Pancreas (tissue), 10 donors: Measurements from ENCODE around the gene SUSD4. TPM values are rescaled to one million over a fixed set of nuclear protein-coding genes. Genes with fewer than 3 reads are reported as not detected.
"Not testable (repeated sequence)": the region's sequence is repeated elsewhere in the genome, so short reads cannot be mapped to it uniquely, and the experiment has no call there.

Experiments
- ATAC-seq, 4 donors: fragments of 200-7000 bp; cut with Tn5 transposase; one replicate each; pipeline versions ENCODE4 v1.8.0 to v1.9.1; 2020; ENCODE audit warnings: mild to moderate bottlenecking in 4 of 4, moderate library complexity in 4 of 4
- DNase-seq, 6 donors: peaks; one replicate each; pipeline ENCODE4 v3.0.0-alpha.2; 2020
- FAIRE-seq: peaks from 2 replicates; lab custom pipeline; 2012; peaks lifted over from hg19 to GRCh38; lab: Jason Lieb, UNC
- H3K27ac ChIP-seq, 4 donors: fragments of 200-600 bp; sonication (generic); 1 replicate in 3 of 4; 2 replicates in 1 of 4; pipeline versions ENCODE4 v1.5.0 to v1.8.0; 2020
- H3K27me3 ChIP-seq, 4 donors: fragments of 200-600 bp; one replicate each; pipeline ENCODE4 v1.8.0; 2021
- H3K36me3 ChIP-seq, 3 donors: fragments of 200-600 bp; sonication (generic) in 1 of 3; one replicate each; pipeline versions ENCODE4 v1.5.0 to v1.8.0; 2020 to 2021
- H3K4me1 ChIP-seq, 3 donors: fragments of 200-600 bp; one replicate each; pipeline ENCODE4 v1.8.0; 2021
- H3K4me3 ChIP-seq, 4 donors: fragments of 200-600 bp; sonication (generic) in 2 of 4; one replicate each; pipeline versions ENCODE4 v1.5.0 to v1.8.0; 2020 to 2021
- H3K9me3 ChIP-seq, 4 donors: fragments of 200-600 bp; one replicate each; pipeline ENCODE4 v1.8.0; 2021
- CTCF ChIP-seq, 4 donors: fragments of 200-600 bp; sonication (generic) in 3 of 4; IDR thresholded peaks; one replicate each; pipeline versions ENCODE4 v1.5.0 to v1.8.0; 2021; ENCODE audit warnings: antibody characterized with exemption in 4 of 4
- WGBS, 2 donors: extraction: QIAGEN DNeasy Blood & Tissue Kit; methylation state at CpG; one replicate each; pipeline ENCODE4 v1.1.7; 2013; 5-methylcytosine and 5-hydroxymethylcytosine counted together
- intact Hi-C, 3 donors: fragments of 100-400 bp; cut with DNase I; formaldehyde crosslinking; loops; one replicate each; pipeline versions ENCODE4 v1.11.1 to v1.14.2; 2022
- polyA plus RNA-seq, 2 donors: library from polyadenylated mRNA; stranded (reverse); fragments of 200-250 nt; gene quantifications; one replicate each; pipeline ENCODE4 v1.2.3, GENCODE V29; 2013
- total RNA-seq, 6 donors: library from RNA; stranded (reverse); fragmentation: NEBNext Ultra II Directional in 4 of 6; extraction: Animal tissue kit (Norgen Biotek cat#: 25700) in 4 of 6; gene quantifications; one replicate each; pipeline versions ENCODE4 v1.2.1 to v1.2.4, GENCODE V29; 2021 to 2023
- donor health status: healthy with polysubstance abuse.
- donor health status: DM: no; HTN: no; CAD: no; lungs with moderate emphysema.
- donor health status: DM: no; HTN: no; CAD: no.
- donor health status: control.
- donor health status: control.
- donor health status: Bipolar disorder and iron deficiency.
- donor health status: DM: yes; HTN: yes; CAD: no.
- donor health status: DM: no; HTN: no; CAD: no.
- donor health status: DM: no; HTN: no; CAD: no.
- donor health status: DM: yes; HTN: yes; CAD: no.

Gene SUSD4
- total and polyA plus RNA-seq, 8 donors, result 4.1 to 34.6 (median 8.8) TPM

DNA sequence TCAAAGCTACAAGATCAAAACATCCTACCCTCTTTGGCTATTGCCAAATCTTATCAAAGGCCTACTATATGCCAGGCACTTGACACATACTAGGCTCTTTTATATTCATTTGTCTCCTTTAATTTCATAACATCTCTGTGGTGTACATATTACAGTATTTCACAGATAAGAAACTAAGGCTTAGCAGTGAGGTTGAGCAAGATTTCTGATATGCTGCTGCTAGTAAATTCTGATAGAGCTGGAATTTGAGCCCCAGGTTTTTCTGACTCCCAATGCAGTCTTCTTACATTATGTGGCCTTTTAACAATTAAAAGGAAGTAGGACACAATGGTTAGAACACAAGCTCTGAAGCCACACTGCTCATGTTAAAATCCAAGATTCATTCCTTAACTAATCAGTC lies 46.1 kb upstream of the SUSD4 start:
- Histone ChIP-seq H3K36me3 (no peaks in the 10 kb centered on the region), H3K27me3 (no peaks in the 10 kb centered on the region), H3K27ac (no peak overlapping the region), H3K4me1 (no peaks in the 10 kb centered on the region), H3K4me3 (no peak overlapping the region), H3K9me3 (no peaks in the 10 kb centered on the region)
- no peak for FAIRE-seq
- peak in 1 of 4 donors; percentile 29 for ATAC-seq
- TF ChIP-seq CTCF (IDR thresholded peaks at IDR 0.05), result no peak
- intact Hi-C loops, result no loop called here
- DNase-seq, result no peak

DNA sequence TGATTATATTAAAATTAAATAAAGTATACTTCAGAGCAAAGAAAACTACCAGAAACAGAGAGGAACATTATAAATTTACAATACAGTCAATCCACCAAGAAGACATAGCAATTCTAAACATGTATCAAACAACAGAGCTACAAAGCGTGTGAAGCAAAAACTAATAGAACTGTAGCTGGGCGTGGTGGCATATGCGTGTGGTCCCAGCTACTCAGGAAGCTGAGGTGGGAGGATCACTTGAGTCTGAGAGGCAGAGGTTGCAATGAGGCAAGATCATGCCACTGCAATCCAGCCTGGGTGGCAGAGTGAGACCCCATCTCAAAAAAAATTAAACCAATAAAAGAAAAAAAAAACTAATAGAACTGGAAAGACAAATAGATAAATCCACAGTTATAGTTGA lies 41.5 kb upstream of the SUSD4 start:
- H3K27ac ChIP-seq, result no peak overlapping the region
- DNase-seq (no peak), ATAC-seq (no peak), FAIRE-seq (no peak)
- intact Hi-C loops, result no loop called here
- WGBS, 2 donors, result 92 to 96% methylated on average over 3 of the region's 3 CpGs
- H3K4me1 ChIP-seq, result no peaks in the 10 kb centered on the region
- H3K27me3 ChIP-seq, result no peaks in the 10 kb centered on the region
- no peaks in the 10 kb centered on the region for H3K9me3 ChIP-seq
- no peaks in the 10 kb centered on the region for H3K36me3 ChIP-seq
- TF ChIP-seq CTCF (IDR thresholded peaks at IDR 0.05), result no peak
- H3K4me3 ChIP-seq, result no peak overlapping the region

- FAIRE-seq, result no peak
- WGBS, 2 donors, result 53 to 57% methylated on average over 3 of the region's 3 CpGs
- no peak overlapping the region for H3K27ac ChIP-seq
Observed at GRCh38 chr1:223403184-223403815, 39.3 kb upstream of the SUSD4 start.

DNA sequence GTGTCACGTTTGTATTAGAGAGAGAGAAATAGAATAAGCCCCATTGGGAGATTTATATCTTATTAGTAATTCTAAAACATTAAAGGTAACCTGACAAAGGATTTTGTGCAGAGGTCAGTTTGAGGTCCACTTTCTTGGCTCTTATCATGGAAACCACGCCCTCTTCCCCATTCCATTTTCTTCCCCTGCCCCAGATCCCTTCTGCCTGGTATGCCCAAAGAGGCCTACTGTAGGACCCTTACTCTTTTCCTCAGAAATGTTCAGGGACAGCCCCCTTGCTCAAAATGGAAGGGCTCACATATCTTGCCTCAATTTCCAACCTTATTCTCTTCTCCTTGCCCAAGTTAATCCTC lies 38.8 kb upstream of the SUSD4 start:
- Histone ChIP-seq H3K4me1 (no peaks in the 10 kb centered on the region), H3K27me3 (no peaks in the 10 kb centered on the region), H3K4me3 (no peak overlapping the region), H3K36me3 (no peaks in the 10 kb centered on the region), H3K9me3 (no peaks in the 10 kb centered on the region), H3K27ac (no peak overlapping the region)
- 79 to 83% methylated on average over 2 of the region's 2 CpGs for WGBS, 2 donors
- FAIRE-seq (no peak), DNase-seq (no peak), ATAC-seq (no peak)
- no peak for TF ChIP-seq CTCF (IDR thresholded peaks at IDR 0.05)
- intact Hi-C loops, result no loop called here

More at GRCh38 chr1:223403184-223403815, 39.3 kb upstream of the SUSD4 start:
- no peaks in the 10 kb centered on the region for H3K36me3 ChIP-seq
- H3K4me3 ChIP-seq, result no peak overlapping the region
- no peaks in the 10 kb centered on the region for H3K27me3 ChIP-seq
- no peaks in the 10 kb centered on the region for H3K4me1 ChIP-seq
- ATAC-seq, result no peak
- H3K9me3 ChIP-seq, result no peaks in the 10 kb centered on the region
- TF ChIP-seq CTCF (IDR thresholded peaks at IDR 0.05), result no peak
- DNase-seq, result no peak
- intact Hi-C loops, result no loop called here

- no peaks in the 10 kb centered on the region for H3K36me3 ChIP-seq
- no peak overlapping the region for H3K4me3 ChIP-seq
- intact Hi-C loops, result no loop called here
- 66 to 67% methylated on average over 2 of the region's 2 CpGs for WGBS, 2 donors
- no peaks in the 10 kb centered on the region for H3K27me3 ChIP-seq
- no peak overlapping the region for H3K27ac ChIP-seq
- no peak for TF ChIP-seq CTCF (IDR thresholded peaks at IDR 0.05)
- no peaks in the 10 kb centered on the region for H3K4me1 ChIP-seq
- H3K9me3 ChIP-seq, result no peaks in the 10 kb centered on the region
- FAIRE-seq, result no peak
- peak in 2 of 4 donors; percentile 26 to 43 for ATAC-seq
- no peak for DNase-seq
Observed at GRCh38 chr1:223401873-223402789, 38.2 kb upstream of the SUSD4 start.

DNA sequence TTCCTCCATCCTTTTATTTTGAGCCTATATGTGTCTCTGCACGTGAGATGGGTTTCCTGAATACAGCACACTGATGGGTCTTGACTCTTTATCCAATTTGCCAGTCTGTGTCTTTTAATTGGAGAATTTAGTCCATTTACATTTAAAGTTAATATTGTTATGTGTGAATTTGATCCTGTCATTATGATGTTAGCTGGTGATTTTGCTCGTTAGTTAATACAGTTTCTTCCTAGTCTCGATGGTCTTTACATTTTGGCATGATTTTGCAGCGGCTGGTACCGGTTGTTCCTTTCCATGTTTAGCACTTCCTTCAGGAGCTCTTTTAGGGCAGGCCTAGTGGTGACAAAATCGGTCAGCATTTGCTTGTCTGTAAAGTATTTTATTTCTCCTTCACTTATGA lies 35.4 kb upstream of the SUSD4 start:
- DNase-seq, intact Hi-C loops, H3K9me3 ChIP-seq, H3K27me3 ChIP-seq, H3K4me1 ChIP-seq, H3K27ac ChIP-seq, FAIRE-seq, ATAC-seq, H3K4me3 ChIP-seq, H3K36me3 ChIP-seq: not testable (repeated sequence)
- WGBS, 2 donors, result 93 to 98% methylated on average over 4 of the region's 6 CpGs
